HT1080 (cell line): ENCODE data around the gene ALX1. TPM values are rescaled to one million over a fixed set of nuclear protein-coding genes. Genes with fewer than 3 reads are reported as not detected.

Experiments
- DNase-seq: peaks from one replicate; pipeline ENCODE4 v3.0.0-alpha.2; 2015; ENCODE audit warnings: low read depth
- polyA plus RNA-seq, 2 experiments: library from polyadenylated mRNA; depleted of rRNA; stranded (reverse); fragments of >200 nt; gene quantifications; 2 replicates each; pipeline ENCODE4 v1.2.3, GENCODE V29; 2015
- total RNA-seq: library from RNA; depleted of rRNA; stranded (reverse); fragments of >200 nt; shearing (Covaris generic); gene quantifications from 2 replicates; pipeline ENCODE4 v1.2.3, GENCODE V29; 2014; rRNA removed

Gene ALX1
- not detected in 2 replicates for total RNA-seq
- not detected in 2 replicates for polyA plus RNA-seq (2015; cell fraction: cytosol; rRNA removed)
- not detected in 2 replicates for polyA plus RNA-seq (2015; cell fraction: nucleus; rRNA removed)

- no peak for DNase-seq
Observed at GRCh38 chr12:85280165-85280983, at the start of gene ALX1. ALX1 (plus strand) TSS chr12:85280220; CDS start chr12:85280262, 42 bp downstream.

GRCh38 chr12:85237327-85237726, 42.7 kb upstream of the ALX1 start:
- peak; percentile 7 for DNase-seq

GRCh38 chr12:85244561-85244960, 35.5 kb upstream of the ALX1 start:
- no peak for DNase-seq

- DNase-seq: peak; percentile 65
Observed at GRCh38 chr12:85253853-85254252, 26.2 kb upstream of the ALX1 start.

- no peak for DNase-seq
Observed at GRCh38 chr12:85257671-85258070, 22.3 kb upstream of the ALX1 start.

- no peak for DNase-seq
Observed at GRCh38 chr12:85260447-85260846, 19.6 kb upstream of the ALX1 start.

- DNase-seq: peak; percentile 46
Observed at GRCh38 chr12:85260896-85261295, 19.1 kb upstream of the ALX1 start.

- DNase-seq: no peak
Observed at GRCh38 chr12:85266356-85266755, 13.7 kb upstream of the ALX1 start.

- no peak for DNase-seq
Observed at GRCh38 chr12:85273381-85274314, 6.4 kb upstream of the ALX1 start.

- no peak for DNase-seq
Observed at GRCh38 chr12:85274315-85274651, 5.7 kb upstream of the ALX1 start.

- DNase-seq: no peak
Observed at GRCh38 chr12:85275374-85275773, 4.6 kb upstream of the ALX1 start.

- DNase-seq: no peak
Observed at GRCh38 chr12:85277191-85277590, 2.8 kb upstream of the ALX1 start.

- DNase-seq: no peak
Observed at GRCh38 chr12:85277900-85278597, 2.0 kb upstream of the ALX1 start.

GRCh38 chr12:85278598-85279448, 1.2 kb upstream of the ALX1 start:
- no peak for DNase-seq

GRCh38 chr12:85279449-85280164, 413 bp upstream of the ALX1 start:
- no peak for DNase-seq

GRCh38 chr12:85280984-85281630, 1.1 kb downstream of the ALX1 start:
- no peak for DNase-seq

- DNase-seq: no peak
Observed at GRCh38 chr12:85281636-85282312, 1.8 kb downstream of the ALX1 start.

- DNase-seq: no peak
Observed at GRCh38 chr12:85283560-85283959, 3.5 kb downstream of the ALX1 start.

GRCh38 chr12:85296362-85296761, 16.3 kb downstream of the ALX1 start:
- no peak for DNase-seq
